Neural cell (in vitro differentiated cells): Measurements from ENCODE around the gene BMP7. TPM values are rescaled to one million over a fixed set of nuclear protein-coding genes. Genes with fewer than 3 reads are reported as not detected.

Experiments
- H2AFZ ChIP-seq: fragments of 200-600, 300-800 bp; sonication (generic), shearing (Covaris generic); 2 replicates; pipeline ENCODE4 v1.6.0; 2014; ENCODE audit warnings: low read depth, mild to moderate bottlenecking, antibody characterized with exemption, low read length, moderate library complexity
- H3F3A ChIP-seq: fragments of 200-600 bp; shearing (Covaris generic); 2 replicates; pipeline ENCODE4 v1.6.1; 2016; ENCODE audit warnings: mild to moderate bottlenecking, moderate library complexity, mixed read lengths, antibody characterized with exemption, low read length; ENCODE audit not compliant: insufficient read depth, poor library complexity, severe bottlenecking
- H3K27ac ChIP-seq: fragments of 200-600, 300-800 bp; sonication (generic), shearing (Covaris generic); 2 replicates; pipeline ENCODE4 v1.5.1; 2014; ENCODE audit warnings: mild to moderate bottlenecking, low read length, moderate library complexity
- H3K27me3 ChIP-seq: fragments of 300-800, 200-600 bp; sonication (generic), shearing (Covaris generic); 2 replicates; pipeline ENCODE4 v1.6.0; 2014; ENCODE audit warnings: mild to moderate bottlenecking, low read depth, low read length, moderate library complexity; ENCODE audit not compliant: insufficient read depth
- H3K36me3 ChIP-seq: fragments of 300-800, 200-600 bp; sonication (generic), shearing (Covaris generic); 2 replicates; pipeline ENCODE4 v1.5.1; 2014; ENCODE audit warnings: mild to moderate bottlenecking, antibody characterized with exemption, low read length, moderate library complexity; ENCODE audit not compliant: insufficient read depth
- H3K4me2 ChIP-seq: fragments of 300-800, 200-600 bp; sonication (generic), shearing (Covaris generic); 2 replicates; pipeline ENCODE4 v1.6.0; 2014; ENCODE audit warnings: mild to moderate bottlenecking, low read length
- H3K4me3 ChIP-seq: fragments of 300-800, 200-600 bp; sonication (generic), shearing (Covaris generic); 2 replicates; pipeline ENCODE4 v1.5.1; 2014; ENCODE audit warnings: mild to moderate bottlenecking, low read length, moderate library complexity
- H3K79me2 ChIP-seq: fragments of 200-600 bp; shearing (Covaris generic); replicated peaks from 2 replicates; pipeline ENCODE4 v1.6.0; 2014; ENCODE audit warnings: mild to moderate bottlenecking, low read length, moderate library complexity; ENCODE audit not compliant: insufficient read depth
- H3K9ac ChIP-seq: fragments of 300-800, 200-600 bp; sonication (generic), shearing (Covaris generic); 2 replicates; pipeline ENCODE4 v1.6.1; 2016; ENCODE audit warnings: mild to moderate bottlenecking, low read length, mixed read lengths
- H3K9me2 ChIP-seq: fragments of 200-600 bp; shearing (Covaris generic); 2 replicates; pipeline ENCODE4 v1.6.1; 2016; ENCODE audit warnings: mild to moderate bottlenecking, low read length, mixed read lengths; ENCODE audit not compliant: insufficient read depth
- H3K9me3 ChIP-seq: fragments of 200-600, 300-800 bp; sonication (generic), shearing (Covaris generic); 2 replicates; pipeline ENCODE4 v1.6.1; 2016; ENCODE audit warnings: mild to moderate bottlenecking, mixed run types, low read length, moderate library complexity, mixed read lengths
- H4K20me1 ChIP-seq: fragments of 200-600 bp; shearing (Covaris generic); 2 replicates; pipeline ENCODE4 v1.6.1; 2016; ENCODE audit warnings: mild to moderate bottlenecking, mixed run types; ENCODE audit not compliant: insufficient read depth
- CTCF ChIP-seq: fragments of 450-650 bp; IDR thresholded peaks from 2 replicates; pipeline ENCODE4 v1.5.1; 2014; ENCODE audit warnings: antibody characterized with exemption, mild to moderate bottlenecking, moderate library complexity; ENCODE audit not compliant: poor library complexity, severe bottlenecking
- EP300 ChIP-seq: fragments of 450-650 bp; conservative IDR thresholded peaks from 2 replicates; pipeline ENCODE4 v1.6.1; 2014; ENCODE audit warnings: antibody characterized with exemption, mild to moderate bottlenecking, moderate library complexity; ENCODE audit not compliant: poor library complexity, severe bottlenecking
- EZH2 ChIP-seq: fragments of 200-600, 300-800 bp; shearing (Covaris generic), sonication (generic); IDR thresholded peaks from 2 replicates; pipeline ENCODE4 v1.6.1; 2014; ENCODE audit warnings: antibody characterized with exemption, low read length, borderline replicate concordance, mild to moderate bottlenecking; ENCODE audit not compliant: insufficient read depth, poor library complexity, severe bottlenecking
- MXI1 ChIP-seq: fragments of 450-650 bp; conservative IDR thresholded peaks from 2 replicates; pipeline ENCODE4 v1.6.1; 2014; ENCODE audit warnings: antibody characterized with exemption, mild to moderate bottlenecking; ENCODE audit not compliant: poor library complexity, severe bottlenecking
- POLR2AphosphoS5 ChIP-seq: IDR thresholded peaks from 2 replicates; pipeline ENCODE4 v1.6.1; 2012
- RAD21 ChIP-seq: fragments of 450-650 bp; conservative IDR thresholded peaks from 2 replicates; pipeline ENCODE4 v1.6.1; 2014; ENCODE audit warnings: antibody characterized with exemption, mild to moderate bottlenecking, moderate library complexity
- REST ChIP-seq: IDR thresholded peaks from 2 replicates; pipeline ENCODE4 v1.6.1; 2012; ENCODE audit warnings: borderline replicate concordance
- SMC3 ChIP-seq: fragments of 450-650 bp; conservative IDR thresholded peaks from 2 replicates; pipeline ENCODE4 v1.6.1; 2014; ENCODE audit warnings: antibody characterized with exemption, mild to moderate bottlenecking, moderate library complexity; ENCODE audit not compliant: poor library complexity
- TAF1 ChIP-seq: IDR thresholded peaks from 2 replicates; pipeline ENCODE4 v1.6.1; 2012; ENCODE audit warnings: low read depth
- polyA plus RNA-seq: library from polyadenylated mRNA; depleted of rRNA; stranded (reverse); fragments of >200 nt; gene quantifications from 2 replicates; pipeline ENCODE4 v1.2.3, GENCODE V29; 2014

The BMP7 gene
- polyA plus RNA-seq, 1 donor from 2014 or later, result 3.6 TPM

- Histone ChIP-seq H2AFZ (no peak overlapping the region), H3K9ac (no peak overlapping the region), H3K4me2 (no peak overlapping the region), H3F3A (no peaks in the 10 kb centered on the region), H3K27ac (no peak overlapping the region), H3K27me3 (no peaks in the 10 kb centered on the region), H4K20me1 (no peaks in the 10 kb centered on the region), H3K9me3 (no peaks in the 10 kb centered on the region), H3K79me2 (no peaks in the 10 kb centered on the region), H3K9me2 (no peaks in the 10 kb centered on the region), H3K4me3 (no peak overlapping the region), H3K36me3 (no peaks in the 10 kb centered on the region)
- TF ChIP-seq EZH2 (no peak), TAF1 (no peak), SMC3 (no peak), EP300 (no peak), CTCF (no peak), MXI1 (no peak), REST (no peak), RAD21 (no peak), POLR2AphosphoS5 (no peak)
These were observed 137.1 kb downstream of the BMP7 start for GRCh38 chr20:57129303-57129702.

- H3K4me3 ChIP-seq, result no peak overlapping the region
- no peak for TF ChIP-seq EP300
- TF ChIP-seq TAF1, result no peak
- no peak for TF ChIP-seq SMC3
- TF ChIP-seq REST, result no peak
- no peaks in the 10 kb centered on the region for H3K36me3 ChIP-seq
- no peaks in the 10 kb centered on the region for H3F3A ChIP-seq
- no peaks in the 10 kb centered on the region for H3K27me3 ChIP-seq
- H3K9me3 ChIP-seq, result no peaks in the 10 kb centered on the region
- H3K4me2 ChIP-seq, result no peak overlapping the region
- H2AFZ ChIP-seq, result no peak overlapping the region
- H3K9me2 ChIP-seq, result no peaks in the 10 kb centered on the region
- no peak overlapping the region for H3K9ac ChIP-seq
- H4K20me1 ChIP-seq, result no peaks in the 10 kb centered on the region
- no peak overlapping the region for H3K27ac ChIP-seq
- H3K79me2 ChIP-seq, result no peaks in the 10 kb centered on the region
These were observed 138.2 kb downstream of the BMP7 start for GRCh38 chr20:57128044-57128757.
